K562 (cell line): ENCODE data around the gene MYO1D.

Experiments
- DIDO1 ChIP-seq: fragments of 450-650 bp; IDR thresholded peaks from 2 replicates; pipeline ENCODE4 v1.6.1; 2016; ENCODE audit warnings: low read depth, missing biosample characterization, missing genetic modification characterization
- FOXM1 ChIP-seq, 2 experiments: fragments of 450-650 bp in 1 of 2; sonication (generic) in 1 of 2; formaldehyde crosslinking in 1 of 2; IDR thresholded peaks; 2 replicates each; pipeline versions ENCODE4 v1.6.1 to v1.9.0; 2017 to 2022; ENCODE audit warnings: low read depth in 2 of 2, mild to moderate bottlenecking in 2 of 2, missing genetic modification reagents in 1 of 2, moderate library complexity in 1 of 2
- HCFC1 ChIP-seq: IDR thresholded peaks from 2 replicates; pipeline ENCODE4 v1.6.1; 2012; ENCODE audit warnings: low read depth, low read length, improper control_type of control experiment
- KDM1A ChIP-seq, 2 experiments: fragments of 450-650 bp; IDR thresholded peaks; 2 replicates each; pipeline ENCODE4 v1.6.1; 2016; ENCODE audit warnings: mild to moderate bottlenecking in 2 of 2
- KLF13 ChIP-seq: fragments of 450-650 bp; IDR thresholded peaks from 2 replicates; pipeline ENCODE4 v1.6.1; 2016; ENCODE audit warnings: missing genetic modification characterization, low read depth, mild to moderate bottlenecking, missing compliant biosample characterization, moderate library complexity, borderline replicate concordance
- NFXL1 ChIP-seq: fragments of 450-650 bp; formaldehyde crosslinking; IDR thresholded peaks from 2 replicates; pipeline ENCODE4 v1.4.0; 2021; ENCODE audit warnings: mild to moderate bottlenecking
- TAF15 ChIP-seq: fragments of 200-400 bp; formaldehyde crosslinking; IDR thresholded peaks from 2 replicates; pipeline ENCODE4 v1.6.1; 2017; ENCODE audit warnings: mild to moderate bottlenecking, low read depth, low read length, moderate library complexity
- ZBTB1 ChIP-seq: sonication (generic); formaldehyde crosslinking; IDR thresholded peaks from 2 replicates; pipeline ENCODE4 v1.8.1; 2023; ENCODE audit warnings: missing genetic modification reagents, low read depth, mild to moderate bottlenecking, borderline replicate concordance
- ZNF79 ChIP-seq: fragments of 250-450 bp; sonication (Bioruptor Pico); IDR thresholded peaks from 2 replicates; pipeline ENCODE4 v1.4.0; 2020; ENCODE audit warnings: low read depth, mild to moderate bottlenecking, moderate library complexity
- TF ChIP-seq, protein P1 (sequence below): fragments of 450-650 bp; conservative IDR thresholded peaks from 2 replicates; pipeline ENCODE4 v1.6.1; 2016; ENCODE audit warnings: missing genetic modification characterization, low read depth, mild to moderate bottlenecking, control low read depth, missing compliant biosample characterization
- TF ChIP-seq, protein P2 (sequence below), 3 experiments: IDR thresholded peaks in 2 of 3; conservative IDR thresholded peaks in 1 of 3; 2 replicates each; pipeline ENCODE4 v1.5.1; 2011 to 2012; ENCODE audit warnings: low read length in 3 of 3, mild to moderate bottlenecking in 3 of 3, control low read depth in 2 of 3, improper control_type of control experiment in 1 of 3, inconsistent platforms in 1 of 3, low read depth in 1 of 3, mixed read lengths in 1 of 3, moderate library complexity in 1 of 3; ENCODE audit not compliant: insufficient read depth in 2 of 3
- TF ChIP-seq, protein P3 (sequence below): fragments of 450-650 bp; conservative IDR thresholded peaks from 2 replicates; pipeline ENCODE4 v1.6.1; 2016; ENCODE audit warnings: missing genetic modification characterization, low read depth, mild to moderate bottlenecking, missing compliant biosample characterization, moderate library complexity
- TF ChIP-seq, protein P4 (sequence below): sonication (generic); formaldehyde crosslinking; IDR thresholded peaks from 2 replicates; pipeline ENCODE4 v1.8.1; 2022; ENCODE audit warnings: missing genetic modification reagents
- TF ChIP-seq, protein P5 (sequence below): sonication (generic); formaldehyde crosslinking; IDR thresholded peaks from 2 replicates; pipeline ENCODE4 v1.8.1; 2023; ENCODE audit warnings: mild to moderate bottlenecking, missing genetic modification reagents

DNA sequence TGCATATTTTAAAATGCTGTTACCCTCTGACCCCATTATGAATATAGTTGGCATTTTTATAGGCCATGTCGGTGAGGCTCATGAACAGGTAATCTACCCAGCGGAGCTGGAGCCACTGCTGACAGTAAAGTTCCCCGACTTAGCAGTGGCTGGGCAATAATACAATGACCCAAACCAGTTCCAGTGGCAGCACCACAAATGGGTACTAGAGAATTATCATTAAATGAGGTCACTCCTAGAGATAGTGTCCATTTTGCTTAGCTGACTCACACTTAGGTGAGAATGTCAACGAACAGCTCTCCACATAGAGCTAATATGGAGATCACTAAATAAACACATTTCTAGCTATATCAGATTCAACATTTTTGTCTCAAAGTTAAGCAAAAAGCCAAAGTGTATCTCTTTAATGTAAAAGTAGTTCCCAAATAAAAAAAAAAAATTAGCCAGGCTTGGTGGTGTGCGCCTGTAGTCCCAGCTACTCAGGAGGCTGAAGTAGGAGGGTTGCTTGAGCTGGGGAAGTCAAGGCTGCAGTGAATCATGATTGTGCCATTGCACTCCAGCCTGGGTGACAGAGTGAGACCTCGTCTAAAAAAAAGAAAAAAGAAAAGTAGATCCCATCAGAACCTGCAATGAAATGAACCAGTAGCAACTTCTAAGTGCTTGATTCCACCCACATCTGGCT lies 7.4 kb downstream of the MYO1D start:
- TF ChIP-seq, protein P1, sequence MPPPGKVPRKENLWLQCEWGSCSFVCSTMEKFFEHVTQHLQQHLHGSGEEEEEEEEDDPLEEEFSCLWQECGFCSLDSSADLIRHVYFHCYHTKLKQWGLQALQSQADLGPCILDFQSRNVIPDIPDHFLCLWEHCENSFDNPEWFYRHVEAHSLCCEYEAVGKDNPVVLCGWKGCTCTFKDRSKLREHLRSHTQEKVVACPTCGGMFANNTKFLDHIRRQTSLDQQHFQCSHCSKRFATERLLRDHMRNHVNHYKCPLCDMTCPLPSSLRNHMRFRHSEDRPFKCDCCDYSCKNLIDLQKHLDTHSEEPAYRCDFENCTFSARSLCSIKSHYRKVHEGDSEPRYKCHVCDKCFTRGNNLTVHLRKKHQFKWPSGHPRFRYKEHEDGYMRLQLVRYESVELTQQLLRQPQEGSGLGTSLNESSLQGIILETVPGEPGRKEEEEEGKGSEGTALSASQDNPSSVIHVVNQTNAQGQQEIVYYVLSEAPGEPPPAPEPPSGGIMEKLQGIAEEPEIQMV (tag) = no peak
- TF ChIP-seq TAF15 = no peak
- TF ChIP-seq NFXL1 (CRISPR knock-in tag) = no peak
- TF ChIP-seq DIDO1 (tag) = no peak
- no peak for TF ChIP-seq FOXM1 (IDR thresholded peaks at IDR 0.05; ENCODE audit: low read depth)
- no peak for TF ChIP-seq FOXM1 (CRISPR knock-in tag; IDR thresholded peaks at IDR 0.05; ENCODE audit: low read depth)
- TF ChIP-seq ZNF79 (CRISPR knock-in tag) = no peak
- no peak for TF ChIP-seq ZBTB1 (CRISPR knock-in tag)
- TF ChIP-seq, protein P2, sequence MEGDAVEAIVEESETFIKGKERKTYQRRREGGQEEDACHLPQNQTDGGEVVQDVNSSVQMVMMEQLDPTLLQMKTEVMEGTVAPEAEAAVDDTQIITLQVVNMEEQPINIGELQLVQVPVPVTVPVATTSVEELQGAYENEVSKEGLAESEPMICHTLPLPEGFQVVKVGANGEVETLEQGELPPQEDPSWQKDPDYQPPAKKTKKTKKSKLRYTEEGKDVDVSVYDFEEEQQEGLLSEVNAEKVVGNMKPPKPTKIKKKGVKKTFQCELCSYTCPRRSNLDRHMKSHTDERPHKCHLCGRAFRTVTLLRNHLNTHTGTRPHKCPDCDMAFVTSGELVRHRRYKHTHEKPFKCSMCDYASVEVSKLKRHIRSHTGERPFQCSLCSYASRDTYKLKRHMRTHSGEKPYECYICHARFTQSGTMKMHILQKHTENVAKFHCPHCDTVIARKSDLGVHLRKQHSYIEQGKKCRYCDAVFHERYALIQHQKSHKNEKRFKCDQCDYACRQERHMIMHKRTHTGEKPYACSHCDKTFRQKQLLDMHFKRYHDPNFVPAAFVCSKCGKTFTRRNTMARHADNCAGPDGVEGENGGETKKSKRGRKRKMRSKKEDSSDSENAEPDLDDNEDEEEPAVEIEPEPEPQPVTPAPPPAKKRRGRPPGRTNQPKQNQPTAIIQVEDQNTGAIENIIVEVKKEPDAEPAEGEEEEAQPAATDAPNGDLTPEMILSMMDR (IDR thresholded peaks at IDR 0.05 in 2 of 3, conservative IDR thresholded peaks at IDR 0.05 in 1 of 3; ENCODE audit: insufficient read depth in 2 of 3, low read depth in 1 of 3, low read length in 3 of 3) = no peak
- TF ChIP-seq, protein P3, sequence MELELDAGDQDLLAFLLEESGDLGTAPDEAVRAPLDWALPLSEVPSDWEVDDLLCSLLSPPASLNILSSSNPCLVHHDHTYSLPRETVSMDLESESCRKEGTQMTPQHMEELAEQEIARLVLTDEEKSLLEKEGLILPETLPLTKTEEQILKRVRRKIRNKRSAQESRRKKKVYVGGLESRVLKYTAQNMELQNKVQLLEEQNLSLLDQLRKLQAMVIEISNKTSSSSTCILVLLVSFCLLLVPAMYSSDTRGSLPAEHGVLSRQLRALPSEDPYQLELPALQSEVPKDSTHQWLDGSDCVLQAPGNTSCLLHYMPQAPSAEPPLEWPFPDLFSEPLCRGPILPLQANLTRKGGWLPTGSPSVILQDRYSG (tag) = no peak
- TF ChIP-seq, protein P4, sequence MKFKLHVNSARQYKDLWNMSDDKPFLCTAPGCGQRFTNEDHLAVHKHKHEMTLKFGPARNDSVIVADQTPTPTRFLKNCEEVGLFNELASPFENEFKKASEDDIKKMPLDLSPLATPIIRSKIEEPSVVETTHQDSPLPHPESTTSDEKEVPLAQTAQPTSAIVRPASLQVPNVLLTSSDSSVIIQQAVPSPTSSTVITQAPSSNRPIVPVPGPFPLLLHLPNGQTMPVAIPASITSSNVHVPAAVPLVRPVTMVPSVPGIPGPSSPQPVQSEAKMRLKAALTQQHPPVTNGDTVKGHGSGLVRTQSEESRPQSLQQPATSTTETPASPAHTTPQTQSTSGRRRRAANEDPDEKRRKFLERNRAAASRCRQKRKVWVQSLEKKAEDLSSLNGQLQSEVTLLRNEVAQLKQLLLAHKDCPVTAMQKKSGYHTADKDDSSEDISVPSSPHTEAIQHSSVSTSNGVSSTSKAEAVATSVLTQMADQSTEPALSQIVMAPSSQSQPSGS (CRISPR knock-in tag) = no peak
- no peak for TF ChIP-seq KDM1A (IDR thresholded peaks at IDR 0.05)
- no peak for TF ChIP-seq HCFC1
- TF ChIP-seq, protein P5, sequence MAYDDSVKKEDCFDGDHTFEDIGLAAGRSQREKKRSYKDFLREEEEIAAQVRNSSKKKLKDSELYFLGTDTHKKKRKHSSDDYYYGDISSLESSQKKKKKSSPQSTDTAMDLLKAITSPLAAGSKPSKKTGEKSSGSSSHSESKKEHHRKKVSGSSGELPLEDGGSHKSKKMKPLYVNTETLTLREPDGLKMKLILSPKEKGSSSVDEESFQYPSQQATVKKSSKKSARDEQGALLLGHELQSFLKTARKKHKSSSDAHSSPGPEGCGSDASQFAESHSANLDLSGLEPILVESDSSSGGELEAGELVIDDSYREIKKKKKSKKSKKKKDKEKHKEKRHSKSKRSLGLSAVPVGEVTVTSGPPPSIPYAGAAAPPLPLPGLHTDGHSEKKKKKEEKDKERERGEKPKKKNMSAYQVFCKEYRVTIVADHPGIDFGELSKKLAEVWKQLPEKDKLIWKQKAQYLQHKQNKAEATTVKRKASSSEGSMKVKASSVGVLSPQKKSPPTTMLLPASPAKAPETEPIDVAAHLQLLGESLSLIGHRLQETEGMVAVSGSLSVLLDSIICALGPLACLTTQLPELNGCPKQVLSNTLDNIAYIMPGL (CRISPR knock-in tag) = no peak
- no peak for TF ChIP-seq KLF13 (tag)
